GM21723 (cell line): ENCODE measurements around the gene ABLIM2.
"Not testable (repeated sequence)": the region's sequence is repeated elsewhere in the genome, so short reads cannot be mapped to it uniquely, and the experiment has no call there.

Source experiments
- ATAC-seq: cut with Tn5 transposase; IDR thresholded peaks from one replicate; pipeline ENCODE4 v1.9.1; 2021; ENCODE audit warnings: mild to moderate bottlenecking, moderate library complexity; ENCODE audit not compliant: unreplicated experiment

Gene ABLIM2

GRCh38 chr4:7922466-7922865, 236.1 kb downstream of the ABLIM2 start:
- ATAC-seq = no peak

DNA sequence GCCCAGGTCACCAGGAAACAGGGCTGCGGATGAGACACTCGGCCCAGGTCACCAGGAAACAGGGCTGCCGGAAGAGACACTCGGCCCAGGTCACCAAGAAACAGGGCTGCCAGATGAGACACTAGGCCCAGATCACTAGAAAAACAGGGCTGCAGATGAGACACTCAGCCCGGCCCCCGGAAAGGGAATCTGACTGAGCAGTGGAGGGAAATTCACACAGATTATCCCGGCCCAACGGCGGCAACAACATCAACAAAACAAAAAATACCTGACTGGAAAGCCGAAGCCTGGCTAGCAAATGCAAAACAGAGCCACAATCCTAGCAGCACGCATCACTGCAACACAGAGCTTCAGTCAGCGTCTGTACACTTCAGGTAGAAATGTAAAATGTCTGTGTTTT, 239.6 kb downstream of the ABLIM2 start:
- ATAC-seq = no peak

GRCh38 chr4:7918187-7918586, 240.4 kb downstream of the ABLIM2 start:
- not testable (repeated sequence) for ATAC-seq

- ATAC-seq = no peak
Measured at GRCh38 chr4:7917669-7918068, 240.9 kb downstream of the ABLIM2 start.

DNA sequence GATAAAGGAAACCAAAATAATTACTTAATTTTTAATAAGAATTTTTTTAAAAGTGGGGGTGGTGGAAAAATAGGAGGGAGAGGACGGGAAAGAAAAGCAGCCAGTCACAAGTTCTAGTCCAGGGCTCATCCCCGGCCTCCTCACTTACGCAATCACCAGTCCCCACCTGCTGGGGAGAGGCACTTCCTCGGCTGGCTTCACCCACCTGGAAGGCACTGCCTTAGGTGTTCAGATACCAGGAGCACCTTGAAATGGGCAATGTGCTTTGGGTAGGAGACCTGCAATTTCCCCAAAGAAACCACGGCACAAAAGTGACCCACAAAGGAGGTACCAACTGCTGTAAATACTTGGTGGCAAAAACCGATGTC, 242.8 kb downstream of the ABLIM2 start:
- no peak for ATAC-seq
